ENCODE results near the gene VAV2. TPM values are rescaled to one million over a fixed set of nuclear protein-coding genes. Genes with fewer than 3 reads are reported as not detected.

The VAV2 gene
- total RNA-seq, 1 experiment from 2014 or later = 24.7 TPM

DNA sequence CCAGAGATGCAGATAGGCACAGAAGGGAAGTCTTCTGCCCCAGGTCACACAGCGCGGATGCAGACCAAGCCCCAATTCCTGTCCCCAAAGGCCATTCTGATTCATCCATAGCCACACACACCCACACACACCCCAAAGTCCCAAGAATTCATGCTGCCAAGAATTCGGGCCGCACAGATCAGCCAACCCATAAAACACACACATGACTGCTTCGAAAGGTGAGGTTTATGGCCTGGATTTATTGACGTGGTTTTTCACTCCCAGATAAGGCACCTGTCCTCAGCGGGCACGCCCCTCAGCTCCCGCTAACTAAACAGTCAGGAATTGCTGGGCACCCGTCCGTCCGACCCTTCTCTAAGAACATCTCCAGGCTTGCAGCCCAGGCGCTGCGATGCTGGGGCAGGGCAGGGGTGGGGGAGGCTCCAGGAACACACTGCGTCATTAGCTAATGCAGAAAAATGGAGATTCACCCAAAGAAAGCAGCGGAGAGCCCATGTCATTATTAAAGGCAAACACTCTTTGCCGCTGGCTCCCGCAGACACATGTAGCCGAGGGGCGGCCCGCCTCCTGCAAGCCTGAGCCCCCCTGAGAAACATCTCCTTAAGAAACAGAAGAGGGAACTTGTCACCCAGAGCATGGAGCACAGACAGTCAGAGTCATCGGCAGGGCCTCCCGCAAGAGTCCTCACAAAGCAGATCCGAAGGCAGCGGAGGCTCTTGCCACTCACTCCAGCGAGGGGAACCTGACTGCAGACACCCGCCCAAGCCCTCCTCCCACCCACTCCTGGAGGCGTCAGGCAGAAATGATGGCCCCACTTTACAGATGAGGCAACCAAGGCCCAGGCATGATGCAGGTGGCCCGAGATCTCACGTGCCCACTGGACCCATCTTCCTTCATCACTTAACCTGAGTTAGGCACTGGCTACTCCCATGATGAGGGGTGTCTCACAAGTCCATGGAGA is 19.9 kb downstream of the VAV2 start:
- ChIA-PET POLR2A (no interaction called here), CTCF (no interaction called here)
- BruUV-seq (replicated peaks) = no TSS peak
- no peak for ATAC-seq
- Histone ChIP-seq H3K27ac (ENCODE audit: low read length) (no peak overlapping the region), H3K9me3 (ENCODE audit: control insufficient read depth, insufficient read depth, low read depth, low read length) (no peaks in the 10 kb centered on the region), H3K4me1 (ENCODE audit: control insufficient read depth, insufficient read depth, low read length) (peaks cover 20% of the 10 kb centered on the region), H3K4me3 (ENCODE audit: low read depth in 2 of 2, low read length in 2 of 2) (no peak overlapping the region), H3K27me3 (ENCODE audit: control insufficient read depth, insufficient read depth, low read length) (no peaks in the 10 kb centered on the region), H3K36me3 (ENCODE audit: control insufficient read depth, insufficient read depth, low read length) (no peaks in the 10 kb centered on the region)
- DNase-seq (ENCODE audit: low read depth, low spot score) = no peak
- TF ChIP-seq POLR2AphosphoS5 (IDR thresholded peaks at IDR 0.05; ENCODE audit: low read depth, low read length) = no peak
- intact Hi-C loops (cut with micrococcal nuclease; ENCODE audit: unreplicated experiment) (no loop called here), in situ Hi-C loops (cut with HindIII; ENCODE audit: low pct_unique_long_range_greater_than_20kb, low sequenced_read_pairs) (no loop called here)

- no peak overlapping the region for H3K4me3 ChIP-seq (ENCODE audit: low read depth in 2 of 2, low read length in 2 of 2)
- ChIA-PET CTCF (interaction anchor here (0.6 kb wide), 1 partner anchor 136 kb away, joined by 3 read pairs; no protein-coding TSS in a partner anchor), POLR2A (no interaction called here)
- no TSS peak for BruUV-seq (replicated peaks)
- H3K9me3 ChIP-seq (ENCODE audit: control insufficient read depth, insufficient read depth, low read depth, low read length) = no peaks in the 10 kb centered on the region
- H3K36me3 ChIP-seq (ENCODE audit: control insufficient read depth, insufficient read depth, low read length) = no peaks in the 10 kb centered on the region
- H3K27me3 ChIP-seq (ENCODE audit: control insufficient read depth, insufficient read depth, low read length) = no peaks in the 10 kb centered on the region
- in situ Hi-C loops (cut with HindIII; ENCODE audit: low pct_unique_long_range_greater_than_20kb, low sequenced_read_pairs) (no loop called here), intact Hi-C loops (cut with micrococcal nuclease; ENCODE audit: unreplicated experiment) (no loop called here)
- no peak overlapping the region for H3K27ac ChIP-seq (ENCODE audit: low read length)
- peak; percentile 40 for ATAC-seq
- DNase-seq (ENCODE audit: low read depth, low spot score) = no peak
- TF ChIP-seq, protein P1, sequence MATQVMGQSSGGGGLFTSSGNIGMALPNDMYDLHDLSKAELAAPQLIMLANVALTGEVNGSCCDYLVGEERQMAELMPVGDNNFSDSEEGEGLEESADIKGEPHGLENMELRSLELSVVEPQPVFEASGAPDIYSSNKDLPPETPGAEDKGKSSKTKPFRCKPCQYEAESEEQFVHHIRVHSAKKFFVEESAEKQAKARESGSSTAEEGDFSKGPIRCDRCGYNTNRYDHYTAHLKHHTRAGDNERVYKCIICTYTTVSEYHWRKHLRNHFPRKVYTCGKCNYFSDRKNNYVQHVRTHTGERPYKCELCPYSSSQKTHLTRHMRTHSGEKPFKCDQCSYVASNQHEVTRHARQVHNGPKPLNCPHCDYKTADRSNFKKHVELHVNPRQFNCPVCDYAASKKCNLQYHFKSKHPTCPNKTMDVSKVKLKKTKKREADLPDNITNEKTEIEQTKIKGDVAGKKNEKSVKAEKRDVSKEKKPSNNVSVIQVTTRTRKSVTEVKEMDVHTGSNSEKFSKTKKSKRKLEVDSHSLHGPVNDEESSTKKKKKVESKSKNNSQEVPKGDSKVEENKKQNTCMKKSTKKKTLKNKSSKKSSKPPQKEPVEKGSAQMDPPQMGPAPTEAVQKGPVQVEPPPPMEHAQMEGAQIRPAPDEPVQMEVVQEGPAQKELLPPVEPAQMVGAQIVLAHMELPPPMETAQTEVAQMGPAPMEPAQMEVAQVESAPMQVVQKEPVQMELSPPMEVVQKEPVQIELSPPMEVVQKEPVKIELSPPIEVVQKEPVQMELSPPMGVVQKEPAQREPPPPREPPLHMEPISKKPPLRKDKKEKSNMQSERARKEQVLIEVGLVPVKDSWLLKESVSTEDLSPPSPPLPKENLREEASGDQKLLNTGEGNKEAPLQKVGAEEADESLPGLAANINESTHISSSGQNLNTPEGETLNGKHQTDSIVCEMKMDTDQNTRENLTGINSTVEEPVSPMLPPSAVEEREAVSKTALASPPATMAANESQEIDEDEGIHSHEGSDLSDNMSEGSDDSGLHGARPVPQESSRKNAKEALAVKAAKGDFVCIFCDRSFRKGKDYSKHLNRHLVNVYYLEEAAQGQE (IDR thresholded peaks at IDR 0.05; ENCODE audit: insufficient read depth in 1 of 2, low read depth in 2 of 2, low read length in 1 of 2) = no peak
- TF ChIP-seq POLR2AphosphoS5 (IDR thresholded peaks at IDR 0.05; ENCODE audit: low read depth, low read length) (no peak), SIN3A (IDR thresholded peaks at IDR 0.05; ENCODE audit: borderline replicate concordance, insufficient read depth, low read depth, low read length) (no peak), CTCF (IDR thresholded peaks at IDR 0.05) (no peak), TCF7L2 (IDR thresholded peaks at IDR 0.05; ENCODE audit: low read depth, low read length) (no peak; the same call in 1 of the 2 replicates)
- H3K4me1 ChIP-seq (ENCODE audit: control insufficient read depth, insufficient read depth, low read length) = peaks cover 20% of the 10 kb centered on the region
These were observed 20.8 kb downstream of the VAV2 start for GRCh38 chr9:133971121-133971951.
